Mucosa of stomach (tissue), 1 donor: ENCODE results near the gene WDR41.
"Not testable (repeated sequence)": the region's sequence is repeated elsewhere in the genome, so short reads cannot be mapped to it uniquely, and the experiment has no call there.

Experiments used
- H3K27me3 ChIP-seq: one replicate; pipeline ENCODE4 v1.7.0; 2013; ENCODE audit warnings: mild to moderate bottlenecking, low read length; ENCODE audit not compliant: control insufficient read depth, insufficient read depth
- H3K36me3 ChIP-seq: one replicate; pipeline ENCODE4 v1.7.0; 2013; ENCODE audit warnings: low read length; ENCODE audit not compliant: control insufficient read depth, insufficient read depth
- H3K4me1 ChIP-seq: one replicate; pipeline ENCODE4 v1.7.0; 2013; ENCODE audit warnings: mild to moderate bottlenecking, low read length; ENCODE audit not compliant: control insufficient read depth, insufficient read depth
- H3K4me3 ChIP-seq: one replicate; pipeline ENCODE4 v1.7.0; 2013; ENCODE audit warnings: low read length
- H3K9ac ChIP-seq: one replicate; pipeline ENCODE4 v1.7.0; 2013; ENCODE audit warnings: mild to moderate bottlenecking, low read length, moderate library complexity
- H3K9me3 ChIP-seq: one replicate; pipeline ENCODE4 v1.7.0; 2013; ENCODE audit warnings: mild to moderate bottlenecking, low read length, moderate library complexity; ENCODE audit not compliant: control insufficient read depth
- donor health status: Pancreatic carcinoma.

The WDR41 gene

GRCh38 chr5:77397686-77398292 lies 94.3 kb downstream of the WDR41 start:
- Histone ChIP-seq H3K36me3 (no peaks in the 10 kb centered on the region), H3K4me1 (no peaks in the 10 kb centered on the region), H3K9ac (no peak overlapping the region), H3K9me3 (no peaks in the 10 kb centered on the region), H3K27me3 (no peaks in the 10 kb centered on the region), H3K4me3 (no peak overlapping the region)

- Histone ChIP-seq H3K9ac (no peak overlapping the region), H3K4me3 (no peak overlapping the region), H3K36me3 (no peaks in the 10 kb centered on the region), H3K4me1 (no peaks in the 10 kb centered on the region), H3K27me3 (no peaks in the 10 kb centered on the region), H3K9me3 (no peaks in the 10 kb centered on the region)
Observed at GRCh38 chr5:77396017-77396416, 96.1 kb downstream of the WDR41 start.

GRCh38 chr5:77394064-77394715 lies 97.9 kb downstream of the WDR41 start:
- Histone ChIP-seq H3K27me3 (no peaks in the 10 kb centered on the region), H3K9ac (no peak overlapping the region), H3K4me1 (no peaks in the 10 kb centered on the region), H3K36me3 (no peaks in the 10 kb centered on the region), H3K9me3 (no peaks in the 10 kb centered on the region), H3K4me3 (no peak overlapping the region)

- H3K4me1 ChIP-seq = no peaks in the 10 kb centered on the region
- H3K27me3 ChIP-seq = no peaks in the 10 kb centered on the region
- no peak overlapping the region for H3K9ac ChIP-seq
- no peak overlapping the region for H3K4me3 ChIP-seq
- no peaks in the 10 kb centered on the region for H3K36me3 ChIP-seq
- no peaks in the 10 kb centered on the region for H3K9me3 ChIP-seq
Observed at GRCh38 chr5:77391240-77391765, 100.8 kb downstream of the WDR41 start.

GRCh38 chr5:77390795-77391194 lies 101.3 kb downstream of the WDR41 start:
- no peak overlapping the region for H3K9ac ChIP-seq
- no peak overlapping the region for H3K4me3 ChIP-seq
- H3K36me3 ChIP-seq = no peaks in the 10 kb centered on the region
- H3K27me3 ChIP-seq = no peaks in the 10 kb centered on the region
- H3K9me3 ChIP-seq = no peaks in the 10 kb centered on the region
- no peaks in the 10 kb centered on the region for H3K4me1 ChIP-seq

GRCh38 chr5:77390221-77390620 lies 101.9 kb downstream of the WDR41 start:
- H3K4me1 ChIP-seq = no peaks in the 10 kb centered on the region
- H3K36me3 ChIP-seq = no peaks in the 10 kb centered on the region
- no peaks in the 10 kb centered on the region for H3K27me3 ChIP-seq
- no peaks in the 10 kb centered on the region for H3K9me3 ChIP-seq
- no peak overlapping the region for H3K9ac ChIP-seq
- no peak overlapping the region for H3K4me3 ChIP-seq

- Histone ChIP-seq H3K9me3 (no peaks in the 10 kb centered on the region), H3K4me3 (no peak overlapping the region), H3K4me1 (no peaks in the 10 kb centered on the region), H3K9ac (no peak overlapping the region), H3K36me3 (no peaks in the 10 kb centered on the region), H3K27me3 (no peaks in the 10 kb centered on the region)
Observed at GRCh38 chr5:77389746-77390145, 102.4 kb downstream of the WDR41 start.

GRCh38 chr5:77386340-77386739 lies 105.8 kb downstream of the WDR41 start:
- not testable (repeated sequence) for H3K9ac ChIP-seq, H3K9me3 ChIP-seq, H3K36me3 ChIP-seq, H3K4me1 ChIP-seq, H3K4me3 ChIP-seq, H3K27me3 ChIP-seq

GRCh38 chr5:77383336-77383735 lies 108.8 kb downstream of the WDR41 start:
- not testable (repeated sequence) for H3K9me3 ChIP-seq, H3K27me3 ChIP-seq, H3K9ac ChIP-seq, H3K36me3 ChIP-seq, H3K4me1 ChIP-seq, H3K4me3 ChIP-seq
